IPS-18a (cell line): Measurements from ENCODE around the gene C1orf87.

Experiments used
- H3K27ac ChIP-seq: one replicate; pipeline ENCODE4 v1.5.1; 2013; ENCODE audit warnings: low read length
- H3K27me3 ChIP-seq: one replicate; pipeline ENCODE4 v1.6.1; 2013; ENCODE audit warnings: mild to moderate bottlenecking, low read length; ENCODE audit not compliant: control insufficient read depth, insufficient read depth
- H3K36me3 ChIP-seq: one replicate; pipeline ENCODE4 v1.6.1; 2013; ENCODE audit warnings: low read depth, low read length; ENCODE audit not compliant: control insufficient read depth
- H3K4me1 ChIP-seq: one replicate; pipeline ENCODE4 v1.6.1; 2013; ENCODE audit warnings: low read depth, low read length; ENCODE audit not compliant: control insufficient read depth
- H3K4me3 ChIP-seq: one replicate; pipeline ENCODE4 v1.5.1; 2013; ENCODE audit warnings: low read length
- H3K9ac ChIP-seq: one replicate; pipeline ENCODE4 v1.6.1; 2013; ENCODE audit warnings: mild to moderate bottlenecking, low read length, moderate library complexity
- H3K9me3 ChIP-seq: one replicate; pipeline ENCODE4 v1.6.1; 2013; ENCODE audit warnings: low read depth, low read length; ENCODE audit not compliant: control insufficient read depth

C1orf87 gene

GRCh38 chr1:60055336-60055735 lies 18.2 kb downstream of the C1orf87 start:
- Histone ChIP-seq H3K27ac (no peak overlapping the region), H3K9ac (no peak overlapping the region)

GRCh38 chr1:60054374-60054773 lies 19.2 kb downstream of the C1orf87 start:
- H3K4me3 ChIP-seq, result no peak overlapping the region
- no peaks in the 10 kb centered on the region for H3K4me1 ChIP-seq
- no peak overlapping the region for H3K27ac ChIP-seq
- no peaks in the 10 kb centered on the region for H3K9me3 ChIP-seq
- H3K36me3 ChIP-seq, result no peaks in the 10 kb centered on the region
- H3K9ac ChIP-seq, result no peak overlapping the region
- no peaks in the 10 kb centered on the region for H3K27me3 ChIP-seq

More at GRCh38 chr1:60055336-60055735, 18.2 kb downstream of the C1orf87 start:
- Histone ChIP-seq H3K9me3 (no peaks in the 10 kb centered on the region), H3K4me1 (no peaks in the 10 kb centered on the region), H3K27me3 (no peaks in the 10 kb centered on the region), H3K4me3 (no peak overlapping the region), H3K36me3 (no peaks in the 10 kb centered on the region)

- Histone ChIP-seq H3K9me3 (no peaks in the 10 kb centered on the region), H3K27ac (no peak overlapping the region), H3K36me3 (no peaks in the 10 kb centered on the region), H3K4me1 (no peaks in the 10 kb centered on the region), H3K4me3 (no peak overlapping the region), H3K9ac (no peak overlapping the region), H3K27me3 (no peaks in the 10 kb centered on the region)
Measured at GRCh38 chr1:60052601-60053000, 21.0 kb downstream of the C1orf87 start.

- H3K4me3 ChIP-seq, result no peak overlapping the region
- no peaks in the 10 kb centered on the region for H3K9me3 ChIP-seq
- no peak overlapping the region for H3K27ac ChIP-seq
- H3K27me3 ChIP-seq, result no peaks in the 10 kb centered on the region
- H3K9ac ChIP-seq, result no peak overlapping the region
- no peaks in the 10 kb centered on the region for H3K36me3 ChIP-seq
- no peaks in the 10 kb centered on the region for H3K4me1 ChIP-seq
Measured at GRCh38 chr1:60051191-60051590, 22.4 kb downstream of the C1orf87 start.

- H3K9me3 ChIP-seq, result no peaks in the 10 kb centered on the region
- no peak overlapping the region for H3K9ac ChIP-seq
- H3K4me1 ChIP-seq, result no peaks in the 10 kb centered on the region
- no peaks in the 10 kb centered on the region for H3K27me3 ChIP-seq
- no peak overlapping the region for H3K4me3 ChIP-seq
- H3K36me3 ChIP-seq, result no peaks in the 10 kb centered on the region
- H3K27ac ChIP-seq, result no peak overlapping the region
Measured at GRCh38 chr1:60049188-60049587, 24.4 kb downstream of the C1orf87 start.

GRCh38 chr1:60044881-60045280 lies 28.7 kb downstream of the C1orf87 start:
- H3K36me3 ChIP-seq, result no peaks in the 10 kb centered on the region
- H3K4me1 ChIP-seq, result peaks cover 8% of the 10 kb centered on the region
- H3K27ac ChIP-seq, result no peak overlapping the region
- no peaks in the 10 kb centered on the region for H3K9me3 ChIP-seq
- H3K27me3 ChIP-seq, result no peaks in the 10 kb centered on the region
- H3K9ac ChIP-seq, result no peak overlapping the region
- no peak overlapping the region for H3K4me3 ChIP-seq

GRCh38 chr1:60041783-60042182 lies 31.8 kb downstream of the C1orf87 start:
- Histone ChIP-seq H3K27ac (no peak overlapping the region), H3K27me3 (no peaks in the 10 kb centered on the region), H3K4me1 (peaks cover 8% of the 10 kb centered on the region), H3K9ac (no peak overlapping the region), H3K36me3 (no peaks in the 10 kb centered on the region), H3K4me3 (no peak overlapping the region), H3K9me3 (no peaks in the 10 kb centered on the region)

GRCh38 chr1:60037669-60038068 lies 35.9 kb downstream of the C1orf87 start:
- Histone ChIP-seq H3K27ac (no peak overlapping the region), H3K27me3 (no peaks in the 10 kb centered on the region), H3K4me3 (no peak overlapping the region), H3K9ac (no peak overlapping the region), H3K36me3 (no peaks in the 10 kb centered on the region), H3K9me3 (no peaks in the 10 kb centered on the region), H3K4me1 (peaks cover 8% of the 10 kb centered on the region)

GRCh38 chr1:60036856-60037460 lies 36.6 kb downstream of the C1orf87 start:
- Histone ChIP-seq H3K36me3 (no peaks in the 10 kb centered on the region), H3K27me3 (no peaks in the 10 kb centered on the region), H3K27ac (no peak overlapping the region), H3K9me3 (no peaks in the 10 kb centered on the region), H3K4me1 (peaks cover 4% of the 10 kb centered on the region), H3K9ac (no peak overlapping the region), H3K4me3 (no peak overlapping the region)

GRCh38 chr1:60035921-60036320 lies 37.6 kb downstream of the C1orf87 start:
- H3K4me3 ChIP-seq, result no peak overlapping the region
- H3K4me1 ChIP-seq, result no peaks in the 10 kb centered on the region
- H3K27ac ChIP-seq, result no peak overlapping the region
- no peaks in the 10 kb centered on the region for H3K9me3 ChIP-seq
- H3K27me3 ChIP-seq, result no peaks in the 10 kb centered on the region
- no peak overlapping the region for H3K9ac ChIP-seq
- no peaks in the 10 kb centered on the region for H3K36me3 ChIP-seq

- no peak overlapping the region for H3K9ac ChIP-seq
- no peaks in the 10 kb centered on the region for H3K4me1 ChIP-seq
- no peaks in the 10 kb centered on the region for H3K27me3 ChIP-seq
- no peak overlapping the region for H3K27ac ChIP-seq
- no peak overlapping the region for H3K4me3 ChIP-seq
- H3K9me3 ChIP-seq, result no peaks in the 10 kb centered on the region
- no peaks in the 10 kb centered on the region for H3K36me3 ChIP-seq
Measured at GRCh38 chr1:60034999-60035398, 38.6 kb downstream of the C1orf87 start.

- Histone ChIP-seq H3K9me3 (no peaks in the 10 kb centered on the region), H3K9ac (no peak overlapping the region), H3K27ac (no peak overlapping the region), H3K4me3 (no peak overlapping the region), H3K27me3 (no peaks in the 10 kb centered on the region), H3K4me1 (no peaks in the 10 kb centered on the region), H3K36me3 (no peaks in the 10 kb centered on the region)
Measured at GRCh38 chr1:60033066-60033465, 40.5 kb downstream of the C1orf87 start.
